ENCODE data around the gene SNAPC4. TPM values are rescaled to one million over a fixed set of nuclear protein-coding genes. Genes with fewer than 3 reads are reported as not detected.

The SNAPC4 gene
- total and polyA plus RNA-seq, 4 experiments from 2014 or later, result 0.35 to 15.4 (median 7.6) TPM

- no peaks in the 10 kb centered on the region for H3K9me3 ChIP-seq (ENCODE audit: control insufficient read depth in 1 of 2, low read length in 2 of 2)
- no peak overlapping the region for H3K27ac ChIP-seq (ENCODE audit: low read depth, low read length)
- Mint-ChIP-seq H3K27me3 (no peaks in the 10 kb centered on the region), H3K27ac (no peak overlapping the region), H3K36me3 (peaks cover 0 to 7% of the 10 kb centered on the region in 2 donors), H3K4me3 (no peak overlapping the region), H3K9me3 (no peaks in the 10 kb centered on the region), H3K4me1 (no peaks in the 10 kb centered on the region)
- H3K4me1 ChIP-seq (ENCODE audit: insufficient read depth, low read length), result no peaks in the 10 kb centered on the region
- no peak overlapping the region for H3K4me3 ChIP-seq (ENCODE audit: low read length in 2 of 2)
- no peak for DNase-seq
- ChIA-PET POLR2A (ENCODE audit: partially characterized antibody) (no interaction called here), CTCF (ENCODE audit: partially characterized antibody) (no interaction called here)
- intact Hi-C loops (cut with micrococcal nuclease), result no loop called here
- H3K36me3 ChIP-seq (ENCODE audit: insufficient read depth, low read length), result peaks cover 8% of the 10 kb centered on the region
- H3K27me3 ChIP-seq (ENCODE audit: insufficient read depth, low read length), result no peaks in the 10 kb centered on the region
Observed at GRCh38 chr9:136378170-136379002, 21.6 kb downstream of the SNAPC4 start.

GRCh38 chr9:136377341-136378169, 22.4 kb downstream of the SNAPC4 start:
- no peak overlapping the region for H3K4me3 ChIP-seq (ENCODE audit: low read length in 2 of 2)
- Mint-ChIP-seq H3K36me3 (peaks cover 0 to 4% of the 10 kb centered on the region in 2 donors), H3K4me3 (no peak overlapping the region), H3K4me1 (no peaks in the 10 kb centered on the region), H3K9me3 (no peaks in the 10 kb centered on the region), H3K27me3 (no peaks in the 10 kb centered on the region), H3K27ac (no peak overlapping the region)
- ChIA-PET POLR2A (ENCODE audit: partially characterized antibody) (interaction anchor here (1.0 kb wide), 1 partner anchor 14 kb away, joined by 3 read pairs; no protein-coding TSS in a partner anchor), CTCF (ENCODE audit: partially characterized antibody) (no interaction called here)
- H3K4me1 ChIP-seq (ENCODE audit: insufficient read depth, low read length), result no peaks in the 10 kb centered on the region
- no peak overlapping the region for H3K27ac ChIP-seq (ENCODE audit: low read depth, low read length)
- H3K27me3 ChIP-seq (ENCODE audit: insufficient read depth, low read length), result no peaks in the 10 kb centered on the region
- peaks cover under 1% of the 10 kb centered on the region for H3K36me3 ChIP-seq (ENCODE audit: insufficient read depth, low read length)
- intact Hi-C loops (cut with micrococcal nuclease), result no loop called here
- no peak for DNase-seq
- no peaks in the 10 kb centered on the region for H3K9me3 ChIP-seq (ENCODE audit: control insufficient read depth in 1 of 2, low read length in 2 of 2)

GRCh38 chr9:136376457-136376856, 23.5 kb downstream of the SNAPC4 start:
- Histone ChIP-seq H3K36me3 (ENCODE audit: insufficient read depth, low read length) (no peaks in the 10 kb centered on the region), H3K9me3 (ENCODE audit: control insufficient read depth in 1 of 2, low read length in 2 of 2) (no peaks in the 10 kb centered on the region), H3K4me1 (ENCODE audit: insufficient read depth, low read length) (no peaks in the 10 kb centered on the region), H3K4me3 (ENCODE audit: low read length in 2 of 2) (no peak overlapping the region), H3K27ac (ENCODE audit: low read depth, low read length) (no peak overlapping the region), H3K27me3 (ENCODE audit: insufficient read depth, low read length) (no peaks in the 10 kb centered on the region)
- Mint-ChIP-seq H3K4me1 (no peaks in the 10 kb centered on the region), H3K4me3 (no peak overlapping the region), H3K36me3 (peaks cover 0 to 4% of the 10 kb centered on the region in 2 donors), H3K27me3 (no peaks in the 10 kb centered on the region), H3K9me3 (no peaks in the 10 kb centered on the region), H3K27ac (no peak overlapping the region)
- no peak for DNase-seq
- POLR2A ChIA-PET (ENCODE audit: partially characterized antibody), result no interaction called here
- intact Hi-C loops (cut with micrococcal nuclease), result no loop called here
- CTCF ChIA-PET (ENCODE audit: partially characterized antibody), result no interaction called here

GRCh38 chr9:136375096-136375495, 24.9 kb downstream of the SNAPC4 start:
- Mint-ChIP-seq H3K36me3 (no peaks in the 10 kb centered on the region), H3K4me1 (no peaks in the 10 kb centered on the region), H3K27ac (no peak overlapping the region), H3K27me3 (no peaks in the 10 kb centered on the region), H3K9me3 (no peaks in the 10 kb centered on the region), H3K4me3 (no peak overlapping the region)
- no peaks in the 10 kb centered on the region for H3K4me1 ChIP-seq (ENCODE audit: insufficient read depth, low read length)
- no peak for DNase-seq
- no peak overlapping the region for H3K4me3 ChIP-seq (ENCODE audit: low read length in 2 of 2)
- intact Hi-C loops (cut with micrococcal nuclease), result no loop called here
- no peaks in the 10 kb centered on the region for H3K36me3 ChIP-seq (ENCODE audit: insufficient read depth, low read length)
- no peaks in the 10 kb centered on the region for H3K27me3 ChIP-seq (ENCODE audit: insufficient read depth, low read length)
- ChIA-PET POLR2A (ENCODE audit: partially characterized antibody) (no interaction called here), CTCF (ENCODE audit: partially characterized antibody) (no interaction called here)
- no peak overlapping the region for H3K27ac ChIP-seq (ENCODE audit: low read depth, low read length)
- H3K9me3 ChIP-seq (ENCODE audit: control insufficient read depth in 1 of 2, low read length in 2 of 2), result no peaks in the 10 kb centered on the region

- no peaks in the 10 kb centered on the region for H3K9me3 Mint-ChIP-seq
- Histone ChIP-seq H3K4me1 (ENCODE audit: insufficient read depth, low read length) (no peaks in the 10 kb centered on the region), H3K36me3 (ENCODE audit: insufficient read depth, low read length) (no peaks in the 10 kb centered on the region), H3K4me3 (ENCODE audit: low read length in 2 of 2) (no peak overlapping the region), H3K27me3 (ENCODE audit: insufficient read depth, low read length) (no peaks in the 10 kb centered on the region), H3K27ac (ENCODE audit: low read depth, low read length) (no peak overlapping the region), H3K9me3 (ENCODE audit: control insufficient read depth in 1 of 2, low read length in 2 of 2) (no peaks in the 10 kb centered on the region)
- H3K4me1 Mint-ChIP-seq, result no peaks in the 10 kb centered on the region
- no peak overlapping the region for H3K4me3 Mint-ChIP-seq
- POLR2A ChIA-PET (ENCODE audit: partially characterized antibody), result no interaction called here
- intact Hi-C loops (cut with micrococcal nuclease), result no loop called here
- H3K27me3 Mint-ChIP-seq, result no peaks in the 10 kb centered on the region
- no peaks in the 10 kb centered on the region for H3K36me3 Mint-ChIP-seq
- no peak overlapping the region for H3K27ac Mint-ChIP-seq
- CTCF ChIA-PET (ENCODE audit: partially characterized antibody), result no interaction called here
- DNase-seq, result no peak
Observed at GRCh38 chr9:136374183-136374575, 25.8 kb downstream of the SNAPC4 start.

GRCh38 chr9:136373300-136374182, 26.4 kb downstream of the SNAPC4 start, which contains the start of gene CARD9:
Gene CARD9 (minus strand): TSS chr9:136373669. CDS start chr9:136372078, 1,591 bp downstream.
- H3K27ac Mint-ChIP-seq, result peak within 1 kb of the TSS in 2 of 7 donors; percentile 15 to 37
- CTCF ChIA-PET (ENCODE audit: partially characterized antibody), result no interaction called here
- no peaks in the 10 kb centered on the region for H3K9me3 ChIP-seq (ENCODE audit: control insufficient read depth in 1 of 2, low read length in 2 of 2)
- H3K27me3 Mint-ChIP-seq, result no peaks in the 10 kb centered on the region
- no peak within 1 kb of the TSS for H3K27ac ChIP-seq (ENCODE audit: low read depth, low read length)
- H3K4me3 Mint-ChIP-seq, result no peak within 1 kb of the TSS
- no peak within 1 kb of the TSS for H3K4me3 ChIP-seq (ENCODE audit: low read length in 2 of 2)
- no peaks in the 10 kb centered on the region for H3K4me1 ChIP-seq (ENCODE audit: insufficient read depth, low read length)
- H3K27me3 ChIP-seq (ENCODE audit: insufficient read depth, low read length), result no peaks in the 10 kb centered on the region
- POLR2A ChIA-PET (ENCODE audit: partially characterized antibody), result no interaction called here
- H3K9me3 Mint-ChIP-seq, result no peaks in the 10 kb centered on the region
- H3K36me3 ChIP-seq (ENCODE audit: insufficient read depth, low read length), result no peaks in the 10 kb centered on the region
- no peak for DNase-seq
- no peaks in the 10 kb centered on the region for H3K4me1 Mint-ChIP-seq
- H3K36me3 Mint-ChIP-seq, result no peaks in the 10 kb centered on the region
- intact Hi-C loops (cut with micrococcal nuclease), result no loop called here

Measured in CD4-positive, alpha-beta memory T cell (primary cell).